ENCODE data around the gene BOLA1. TPM values are rescaled to one million over a fixed set of nuclear protein-coding genes. Genes with fewer than 3 reads are reported as not detected.

The BOLA1 gene
- total RNA-seq, 1 experiment from 2014 or later: 20.4 TPM

- ChIA-PET RAD21 (ENCODE audit: low non-redundant PET in 1 of 2, low total read pairs in 2 of 2, uncharacterized antibody in 2 of 2, unreplicated experiment in 2 of 2) (no interaction called here), POLR2A (no interaction called here), CTCF (no interaction called here)
- Histone ChIP-seq H3K79me2 (ENCODE audit: insufficient read depth, low read length) (no peaks in the 10 kb centered on the region), H3K4me3 (replicated peaks in 1 of 2; ENCODE audit: low read depth in 1 of 2, low read length in 2 of 2) (no peak overlapping the region), H3K9ac (ENCODE audit: low read length) (no peak overlapping the region), H3K9me2 (ENCODE audit: insufficient read depth) (no peaks in the 10 kb centered on the region), H3K4me1 (ENCODE audit: control insufficient read depth in 1 of 2, insufficient read depth in 2 of 2, low read length in 2 of 2) (peaks cover 12 to 22% of the 10 kb centered on the region in 2 experiments), H3K9me3 (ENCODE audit: control insufficient read depth in 1 of 2, insufficient read depth in 1 of 2, low read depth in 1 of 2, low read length in 2 of 2) (no peaks in the 10 kb centered on the region), H3K36me3 (ENCODE audit: control insufficient read depth in 1 of 2, insufficient read depth in 2 of 2, low read length in 2 of 2) (peaks cover 4 to 10% of the 10 kb centered on the region in 2 experiments; a peak in 3 of 4 replicates), H4K20me1 (ENCODE audit: insufficient read depth) (no peaks in the 10 kb centered on the region), H2AFZ (ENCODE audit: low read depth, low read length, poor library complexity, severe bottlenecking) (no peak overlapping the region), H3K27me3 (ENCODE audit: insufficient read depth, low read length) (no peaks in the 10 kb centered on the region), H3K4me2 (ENCODE audit: low read length) (no peak overlapping the region), H3K27ac (ENCODE audit: low read depth, low read length) (no peak overlapping the region)
- no TSS peak for BruUV-seq (replicated peaks)
- DNase-seq (ENCODE audit: low read depth, low spot score) (no peak), ATAC-seq (no peak)
- intact Hi-C loops (cut with micrococcal nuclease): no loop called here
- TF ChIP-seq FOSL1 (IDR thresholded peaks at IDR 0.05; ENCODE audit: low read depth) (no peak), YY1 (IDR thresholded peaks at IDR 0.05; ENCODE audit: extremely low read depth, insufficient replicate concordance, low read depth, low read length) (no peak), ZFX (IDR thresholded peaks at IDR 0.05) (no peak), CEBPB (IDR thresholded peaks at IDR 0.05; ENCODE audit: low read depth) (no peak), MAX (IDR thresholded peaks at IDR 0.05) (no peak), POLR2A (IDR thresholded peaks at IDR 0.05; ENCODE audit: borderline replicate concordance, extremely low read depth, insufficient read depth, insufficient read length) (no peak), REST (IDR thresholded peaks at IDR 0.05; ENCODE audit: low read depth) (no peak), ELF1 (IDR thresholded peaks at IDR 0.05; ENCODE audit: borderline replicate concordance, low read depth) (no peak)
These were observed 45.8 kb downstream of the BOLA1 start for GRCh38 chr1:149945206-149945605.

All from HCT116 (cell line).